ENCODE results near the gene ULK4. TPM values are rescaled to one million over a fixed set of nuclear protein-coding genes. Genes with fewer than 3 reads are reported as not detected.

Gene ULK4
- total RNA-seq, 1 donor from 2014 or later: 8.4 TPM

GRCh38 chr3:41328926-41329325, 633.0 kb downstream of the ULK4 start:
- Histone ChIP-seq H3K27ac (ENCODE audit: low read depth, low read length) (no peak overlapping the region), H3K27me3 (ENCODE audit: control insufficient read depth in 3 of 3, insufficient read depth in 3 of 3, low read length in 3 of 3) (no peaks in the 10 kb centered on the region), H3K4me1 (ENCODE audit: control insufficient read depth in 3 of 3, insufficient read depth in 3 of 3, low read length in 3 of 3) (no peaks in the 10 kb centered on the region), H3K36me3 (ENCODE audit: control insufficient read depth in 3 of 3, insufficient read depth in 3 of 3, low read length in 3 of 3) (no peaks in the 10 kb centered on the region), H3K9ac (ENCODE audit: low read depth in 1 of 3, low read length in 3 of 3) (no peak overlapping the region), H3K9me3 (ENCODE audit: control insufficient read depth in 3 of 3, low read length in 3 of 3) (no peaks in the 10 kb centered on the region), H3K4me3 (ENCODE audit: low read length in 3 of 3) (no peak overlapping the region)

- no peaks in the 10 kb centered on the region for H3K36me3 ChIP-seq (ENCODE audit: control insufficient read depth in 3 of 3, insufficient read depth in 3 of 3, low read length in 3 of 3)
- H3K9ac ChIP-seq (ENCODE audit: low read depth in 1 of 3, low read length in 3 of 3): no peak overlapping the region
- H3K4me3 ChIP-seq (ENCODE audit: low read length in 3 of 3): no peak overlapping the region
- no peaks in the 10 kb centered on the region for H3K27me3 ChIP-seq (ENCODE audit: control insufficient read depth in 3 of 3, insufficient read depth in 3 of 3, low read length in 3 of 3)
- H3K27ac ChIP-seq (ENCODE audit: low read depth, low read length): no peak overlapping the region
- no peaks in the 10 kb centered on the region for H3K4me1 ChIP-seq (ENCODE audit: control insufficient read depth in 3 of 3, insufficient read depth in 3 of 3, low read length in 3 of 3)
- no peaks in the 10 kb centered on the region for H3K9me3 ChIP-seq (ENCODE audit: control insufficient read depth in 3 of 3, low read length in 3 of 3)
Measured at GRCh38 chr3:41327718-41328117, 634.2 kb downstream of the ULK4 start.

DNA sequence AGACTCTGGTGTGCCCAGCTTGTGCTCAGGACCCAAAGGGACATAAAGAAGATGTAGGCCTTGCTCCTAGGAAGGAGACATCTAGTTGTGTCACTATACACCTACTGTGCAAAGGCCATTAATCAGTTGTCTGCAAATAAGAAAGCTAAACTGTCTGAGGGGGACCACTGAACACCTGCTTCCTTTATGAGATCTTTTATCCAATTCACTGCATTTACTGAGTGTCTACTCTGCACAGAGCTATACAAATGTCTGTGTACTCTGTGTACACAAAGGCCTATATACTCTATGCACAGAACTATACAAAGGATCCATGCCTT, 637.8 kb downstream of the ULK4 start:
- Histone ChIP-seq H3K27ac (ENCODE audit: low read depth, low read length) (no peak overlapping the region), H3K9me3 (ENCODE audit: control insufficient read depth in 3 of 3, low read length in 3 of 3) (no peaks in the 10 kb centered on the region), H3K4me3 (ENCODE audit: low read length in 3 of 3) (no peak overlapping the region), H3K27me3 (ENCODE audit: control insufficient read depth in 3 of 3, insufficient read depth in 3 of 3, low read length in 3 of 3) (no peaks in the 10 kb centered on the region), H3K36me3 (ENCODE audit: control insufficient read depth in 3 of 3, insufficient read depth in 3 of 3, low read length in 3 of 3) (no peaks in the 10 kb centered on the region), H3K4me1 (ENCODE audit: control insufficient read depth in 3 of 3, insufficient read depth in 3 of 3, low read length in 3 of 3) (no peaks in the 10 kb centered on the region), H3K9ac (ENCODE audit: low read depth in 1 of 3, low read length in 3 of 3) (no peak overlapping the region)

DNA sequence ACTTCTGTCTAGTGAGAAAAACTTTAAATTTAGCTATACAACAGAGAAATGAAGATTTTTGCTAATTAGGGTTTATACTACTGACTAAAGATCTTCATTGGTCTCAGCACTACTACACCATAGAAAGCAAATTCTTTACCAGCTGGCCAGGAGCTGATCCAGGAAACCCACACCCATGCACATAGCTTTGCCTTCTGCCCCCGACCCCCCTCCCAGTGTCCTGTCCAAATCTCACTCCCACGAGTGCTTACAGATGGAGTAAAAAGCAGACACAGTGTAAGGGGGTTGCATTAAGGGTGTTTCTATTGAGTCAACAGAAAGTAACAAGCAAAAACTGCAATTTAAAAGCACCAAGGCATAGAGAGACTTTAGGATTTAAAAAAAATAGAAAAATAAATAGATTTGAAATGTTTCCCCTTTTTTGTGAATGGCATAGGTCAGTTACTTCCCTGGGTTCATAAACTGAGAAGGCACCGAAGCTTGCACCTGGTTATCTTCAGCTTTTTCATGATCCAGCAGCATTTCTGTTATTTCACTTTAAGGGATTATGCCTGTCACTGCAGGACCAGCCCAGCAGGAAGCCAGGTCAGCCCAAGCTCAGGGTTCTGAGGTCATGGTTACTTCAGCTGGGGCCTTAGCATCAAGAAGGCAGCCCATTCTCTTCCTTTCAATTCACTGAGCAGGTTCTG, 638.3 kb downstream of the ULK4 start:
- Histone ChIP-seq H3K9me3 (ENCODE audit: control insufficient read depth in 3 of 3, low read length in 3 of 3) (no peaks in the 10 kb centered on the region), H3K4me1 (ENCODE audit: control insufficient read depth in 3 of 3, insufficient read depth in 3 of 3, low read length in 3 of 3) (no peaks in the 10 kb centered on the region), H3K4me3 (ENCODE audit: low read length in 3 of 3) (no peak overlapping the region), H3K36me3 (ENCODE audit: control insufficient read depth in 3 of 3, insufficient read depth in 3 of 3, low read length in 3 of 3) (no peaks in the 10 kb centered on the region), H3K27me3 (ENCODE audit: control insufficient read depth in 3 of 3, insufficient read depth in 3 of 3, low read length in 3 of 3) (no peaks in the 10 kb centered on the region), H3K9ac (ENCODE audit: low read depth in 1 of 3, low read length in 3 of 3) (no peak overlapping the region), H3K27ac (ENCODE audit: low read depth, low read length) (no peak overlapping the region)

GRCh38 chr3:41321642-41321980, 640.3 kb downstream of the ULK4 start:
- no peak overlapping the region for H3K4me3 ChIP-seq (ENCODE audit: low read length in 3 of 3)
- H3K9me3 ChIP-seq (ENCODE audit: control insufficient read depth in 3 of 3, low read length in 3 of 3): no peaks in the 10 kb centered on the region
- H3K4me1 ChIP-seq (ENCODE audit: control insufficient read depth in 3 of 3, insufficient read depth in 3 of 3, low read length in 3 of 3): no peaks in the 10 kb centered on the region
- no peak overlapping the region for H3K27ac ChIP-seq (ENCODE audit: low read depth, low read length)
- no peaks in the 10 kb centered on the region for H3K27me3 ChIP-seq (ENCODE audit: control insufficient read depth in 3 of 3, insufficient read depth in 3 of 3, low read length in 3 of 3)
- no peaks in the 10 kb centered on the region for H3K36me3 ChIP-seq (ENCODE audit: control insufficient read depth in 3 of 3, insufficient read depth in 3 of 3, low read length in 3 of 3)
- H3K9ac ChIP-seq (ENCODE audit: low read depth in 1 of 3, low read length in 3 of 3): no peak overlapping the region

- Histone ChIP-seq H3K27me3 (ENCODE audit: control insufficient read depth in 3 of 3, insufficient read depth in 3 of 3, low read length in 3 of 3) (no peaks in the 10 kb centered on the region), H3K4me1 (ENCODE audit: control insufficient read depth in 3 of 3, insufficient read depth in 3 of 3, low read length in 3 of 3) (no peaks in the 10 kb centered on the region), H3K27ac (ENCODE audit: low read depth, low read length) (no peak overlapping the region), H3K4me3 (ENCODE audit: low read length in 3 of 3) (no peak overlapping the region), H3K9ac (ENCODE audit: low read depth in 1 of 3, low read length in 3 of 3) (no peak overlapping the region), H3K36me3 (ENCODE audit: control insufficient read depth in 3 of 3, insufficient read depth in 3 of 3, low read length in 3 of 3) (no peaks in the 10 kb centered on the region), H3K9me3 (ENCODE audit: control insufficient read depth in 3 of 3, low read length in 3 of 3) (no peaks in the 10 kb centered on the region)
Measured at GRCh38 chr3:41320953-41321641, 640.8 kb downstream of the ULK4 start.

- no peak overlapping the region for H3K27ac ChIP-seq (ENCODE audit: low read depth, low read length)
- no peaks in the 10 kb centered on the region for H3K27me3 ChIP-seq (ENCODE audit: control insufficient read depth in 3 of 3, insufficient read depth in 3 of 3, low read length in 3 of 3)
- no peaks in the 10 kb centered on the region for H3K36me3 ChIP-seq (ENCODE audit: control insufficient read depth in 3 of 3, insufficient read depth in 3 of 3, low read length in 3 of 3)
- H3K4me3 ChIP-seq (ENCODE audit: low read length in 3 of 3): no peak overlapping the region
- H3K4me1 ChIP-seq (ENCODE audit: control insufficient read depth in 3 of 3, insufficient read depth in 3 of 3, low read length in 3 of 3): no peaks in the 10 kb centered on the region
- no peak overlapping the region for H3K9ac ChIP-seq (ENCODE audit: low read depth in 1 of 3, low read length in 3 of 3)
- H3K9me3 ChIP-seq (ENCODE audit: control insufficient read depth in 3 of 3, low read length in 3 of 3): no peaks in the 10 kb centered on the region
Measured at GRCh38 chr3:41318520-41318919, 643.4 kb downstream of the ULK4 start.

- no peaks in the 10 kb centered on the region for H3K4me1 ChIP-seq (ENCODE audit: control insufficient read depth in 3 of 3, insufficient read depth in 3 of 3, low read length in 3 of 3)
- H3K9ac ChIP-seq (ENCODE audit: low read depth in 1 of 3, low read length in 3 of 3): no peak overlapping the region
- no peak overlapping the region for H3K4me3 ChIP-seq (ENCODE audit: low read length in 3 of 3)
- H3K27ac ChIP-seq (ENCODE audit: low read depth, low read length): no peak overlapping the region
- H3K36me3 ChIP-seq (ENCODE audit: control insufficient read depth in 3 of 3, insufficient read depth in 3 of 3, low read length in 3 of 3): no peaks in the 10 kb centered on the region
- H3K27me3 ChIP-seq (ENCODE audit: control insufficient read depth in 3 of 3, insufficient read depth in 3 of 3, low read length in 3 of 3): no peaks in the 10 kb centered on the region
- no peaks in the 10 kb centered on the region for H3K9me3 ChIP-seq (ENCODE audit: control insufficient read depth in 3 of 3, low read length in 3 of 3)
Measured at GRCh38 chr3:41317718-41318117, 644.2 kb downstream of the ULK4 start.

DNA sequence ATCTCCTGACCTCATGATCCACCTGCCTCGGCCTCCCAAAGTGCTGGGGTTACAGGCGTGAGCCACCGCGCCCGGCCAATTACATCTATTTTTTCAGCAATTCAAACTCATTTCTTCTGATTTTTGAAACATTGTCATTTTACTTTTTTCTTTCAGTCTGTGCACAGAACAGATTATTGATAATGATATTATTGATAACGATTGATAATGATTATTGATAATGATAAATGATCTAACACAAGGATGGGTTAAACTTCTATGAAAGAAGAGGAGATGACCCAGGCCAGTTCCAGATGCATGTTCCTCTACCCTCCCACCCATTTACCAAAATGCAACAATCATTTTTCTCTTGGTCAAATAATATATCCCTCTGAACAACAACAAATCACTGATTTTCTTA, 644.6 kb downstream of the ULK4 start:
- H3K4me1 ChIP-seq (ENCODE audit: control insufficient read depth in 3 of 3, insufficient read depth in 3 of 3, low read length in 3 of 3): no peaks in the 10 kb centered on the region
- no peaks in the 10 kb centered on the region for H3K9me3 ChIP-seq (ENCODE audit: control insufficient read depth in 3 of 3, low read length in 3 of 3)
- H3K4me3 ChIP-seq (ENCODE audit: low read length in 3 of 3): no peak overlapping the region
- H3K9ac ChIP-seq (ENCODE audit: low read depth in 1 of 3, low read length in 3 of 3): no peak overlapping the region
- no peaks in the 10 kb centered on the region for H3K36me3 ChIP-seq (ENCODE audit: control insufficient read depth in 3 of 3, insufficient read depth in 3 of 3, low read length in 3 of 3)
- no peak overlapping the region for H3K27ac ChIP-seq (ENCODE audit: low read depth, low read length)
- no peaks in the 10 kb centered on the region for H3K27me3 ChIP-seq (ENCODE audit: control insufficient read depth in 3 of 3, insufficient read depth in 3 of 3, low read length in 3 of 3)

- H3K27me3 ChIP-seq (ENCODE audit: control insufficient read depth in 3 of 3, insufficient read depth in 3 of 3, low read length in 3 of 3): no peaks in the 10 kb centered on the region
- H3K36me3 ChIP-seq (ENCODE audit: control insufficient read depth in 3 of 3, insufficient read depth in 3 of 3, low read length in 3 of 3): no peaks in the 10 kb centered on the region
- H3K27ac ChIP-seq (ENCODE audit: low read depth, low read length): no peak overlapping the region
- H3K9me3 ChIP-seq (ENCODE audit: control insufficient read depth in 3 of 3, low read length in 3 of 3): no peaks in the 10 kb centered on the region
- H3K4me1 ChIP-seq (ENCODE audit: control insufficient read depth in 3 of 3, insufficient read depth in 3 of 3, low read length in 3 of 3): no peaks in the 10 kb centered on the region
- H3K4me3 ChIP-seq (ENCODE audit: low read length in 3 of 3): no peak overlapping the region
- H3K9ac ChIP-seq (ENCODE audit: low read depth in 1 of 3, low read length in 3 of 3): no peak overlapping the region
Measured at GRCh38 chr3:41315126-41315525, 646.8 kb downstream of the ULK4 start.
